ENCODE results near the gene LSM11.

The LSM11 gene

DNA sequence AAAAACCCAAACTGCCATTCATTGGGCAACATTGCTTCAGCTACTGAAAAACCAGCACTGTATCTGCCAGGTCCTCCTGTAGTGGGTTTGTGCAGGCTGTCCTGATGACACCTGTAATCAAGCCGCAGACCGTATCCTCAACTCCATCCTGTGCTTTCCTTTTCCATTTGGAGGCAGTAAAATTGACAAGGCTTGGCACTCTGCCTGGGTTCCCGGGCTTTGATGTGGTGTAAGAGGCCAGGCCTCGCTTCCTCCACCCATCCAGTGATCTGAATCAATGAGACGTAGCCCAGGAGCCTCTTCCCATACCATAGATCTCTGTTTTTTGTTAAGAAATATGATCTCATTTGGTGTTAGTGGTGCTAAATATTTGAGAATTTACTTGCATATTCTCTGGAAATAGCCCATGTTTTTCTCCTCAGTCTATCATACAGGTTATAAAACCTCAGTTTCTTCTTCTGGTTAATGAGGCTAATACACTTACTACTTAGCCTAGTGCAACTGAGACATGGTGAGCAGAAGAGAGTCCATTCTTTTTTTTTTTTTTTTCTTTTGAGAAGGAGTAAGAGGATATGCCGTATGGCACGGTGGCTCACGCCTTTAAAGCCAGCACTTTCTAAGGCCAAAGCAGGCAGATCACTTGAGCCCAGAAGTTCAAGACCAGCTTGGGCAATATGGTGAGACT is 34.8 kb downstream of the LSM11 start:
- peak; percentile 69 for DNase-seq

DNA sequence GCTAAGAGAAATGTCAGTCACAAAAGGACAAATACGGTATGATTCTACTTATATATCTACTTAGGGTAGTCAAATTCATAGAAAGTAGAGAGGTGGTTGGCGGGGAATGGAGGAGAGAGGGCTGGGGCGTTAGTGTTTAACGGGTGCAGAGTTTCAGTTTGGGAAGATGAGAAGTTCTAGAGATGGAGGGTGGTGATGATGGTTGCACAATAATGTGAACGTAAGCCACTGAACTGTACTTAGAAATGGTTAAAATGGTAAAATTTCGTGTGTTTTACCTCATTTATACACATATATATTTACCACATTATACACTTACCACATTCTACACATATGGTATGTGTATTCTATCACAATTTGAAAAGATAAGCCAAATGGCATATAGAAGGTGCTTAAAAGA is 35.7 kb downstream of the LSM11 start:
- DNase-seq, result no peak

DNA sequence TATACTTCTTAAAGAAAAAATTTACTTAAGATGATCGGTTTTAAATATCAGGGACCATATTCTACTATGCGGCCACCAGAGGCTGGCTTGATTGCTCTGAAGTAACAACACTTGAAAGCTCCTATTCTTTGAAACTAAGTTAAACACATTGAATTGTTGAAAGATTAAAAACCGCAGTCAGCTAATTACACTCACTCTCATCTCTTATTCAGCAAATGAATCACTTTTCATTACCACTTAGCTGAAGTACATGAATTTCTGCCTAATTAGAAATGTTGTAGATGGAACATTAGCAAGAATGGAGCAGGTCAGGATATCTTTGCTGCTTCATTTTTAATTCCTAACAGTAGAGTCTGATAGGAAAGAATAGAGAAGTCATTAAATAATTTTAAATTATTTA is 42.3 kb downstream of the LSM11 start:
- peak; percentile 37 for DNase-seq

DNA sequence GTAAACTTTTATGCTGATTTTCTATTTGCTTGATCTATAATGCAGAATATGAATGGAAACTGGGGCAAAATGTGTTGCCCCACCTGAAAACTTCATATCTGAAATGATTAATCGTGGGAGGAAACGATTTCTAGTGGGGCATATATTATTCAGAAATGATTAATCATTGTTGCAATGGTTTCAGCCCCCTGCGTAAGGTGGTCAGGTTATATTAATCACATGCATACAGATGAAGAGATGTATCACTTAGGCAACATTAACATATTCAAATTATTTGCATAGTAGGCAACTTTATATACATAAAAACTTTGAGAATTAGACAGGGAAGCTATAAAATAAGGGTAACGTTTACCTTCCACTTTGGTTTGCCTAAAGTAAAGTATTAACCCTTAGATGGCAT is 49.8 kb downstream of the LSM11 start:
- DNase-seq, result no peak

DNA sequence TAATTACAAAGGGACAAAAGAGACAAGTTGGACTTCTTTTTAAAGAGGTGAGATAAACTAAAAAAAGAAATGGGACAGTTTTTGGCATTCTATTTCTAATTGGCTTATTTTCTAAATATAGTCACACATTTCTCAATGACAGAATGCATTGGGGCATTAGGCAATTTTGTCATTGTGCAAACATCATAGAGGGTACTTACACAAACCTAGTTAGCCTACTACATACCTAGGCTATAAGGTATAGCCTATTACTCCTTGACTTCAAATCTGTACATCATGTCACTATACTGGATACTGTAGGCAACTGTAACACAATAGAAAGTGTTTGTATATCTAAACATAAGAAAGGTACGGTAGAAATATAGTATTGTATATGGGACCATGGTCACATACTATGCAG is 56.1 kb downstream of the LSM11 start:
- no peak for DNase-seq

DNA sequence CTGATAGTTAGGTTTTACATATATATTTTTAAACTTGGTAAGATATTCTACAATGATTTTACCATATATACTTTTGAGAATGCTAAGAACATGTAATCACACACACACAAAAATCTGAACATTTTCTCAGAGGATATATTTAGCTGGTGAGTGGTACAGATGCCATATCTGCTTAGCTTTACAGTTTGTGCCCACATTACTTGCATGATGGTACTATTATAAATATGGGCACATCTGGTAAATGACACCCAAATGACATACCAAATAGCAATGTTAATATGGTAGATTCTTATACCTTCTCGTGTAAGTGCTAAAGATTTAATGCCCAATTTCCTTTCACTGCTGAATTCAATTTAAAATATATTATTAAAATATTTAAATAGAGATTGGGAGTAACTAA is 56.6 kb downstream of the LSM11 start:
- no peak for DNase-seq

DNA sequence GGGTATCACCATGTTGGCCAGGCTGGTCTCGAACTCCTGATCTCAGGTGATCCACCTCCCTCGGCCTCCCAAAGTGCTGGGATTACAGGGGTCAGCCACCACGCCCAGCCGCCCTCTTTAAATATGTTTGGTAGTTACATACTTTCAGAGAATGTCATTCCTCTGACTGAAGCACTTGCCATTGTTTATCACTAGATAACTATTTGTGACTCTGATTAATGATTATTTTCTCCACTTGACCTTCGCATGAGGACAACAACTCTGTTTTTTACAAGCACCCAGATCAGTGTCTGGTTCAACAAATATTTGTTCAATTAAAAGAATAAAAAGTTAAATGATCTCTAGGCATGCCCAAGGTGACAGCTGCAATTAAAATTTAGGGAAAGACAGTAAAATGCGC is 59.2 kb downstream of the LSM11 start:
- no peak for DNase-seq

DNA sequence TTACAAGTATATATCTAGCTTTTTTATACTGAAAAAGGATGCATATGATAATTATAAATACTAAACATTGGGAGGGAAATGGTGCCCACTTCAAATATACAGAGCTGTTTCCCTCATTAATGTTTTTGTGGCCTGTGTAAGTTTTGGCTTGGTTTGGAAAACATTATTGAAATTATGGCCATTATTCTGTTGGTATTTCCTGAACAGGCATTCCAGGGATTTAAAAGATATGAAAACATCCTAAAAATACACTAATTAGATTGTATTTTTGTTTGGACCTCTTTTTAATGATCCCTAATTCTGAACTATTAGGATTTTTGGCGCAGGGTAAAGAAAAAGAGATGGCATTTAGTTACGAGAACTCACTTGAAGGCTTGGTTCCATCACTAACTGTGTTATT is 64.5 kb downstream of the LSM11 start:
- no peak for DNase-seq

Measured in NCI-H1105 (cell line).